ENCODE results near the gene TMEM139.

- TF ChIP-seq REST (IDR thresholded peaks at IDR 0.05; ENCODE audit: insufficient replicate concordance, low read depth) (no peak), CTCF (IDR thresholded peaks at IDR 0.05; ENCODE audit: insufficient read depth, low read length) (no peak), GABPA (IDR thresholded peaks at IDR 0.05; ENCODE audit: low read depth) (no peak), POLR2AphosphoS5 (IDR thresholded peaks at IDR 0.05; ENCODE audit: low read depth) (no peak), SPI1 (IDR thresholded peaks at IDR 0.05; ENCODE audit: borderline replicate concordance, low read depth) (no peak)
Observed at GRCh38 chr7:143308632-143309031, 23.9 kb downstream of the TMEM139 start.

All from HL-60 (cell line).